Heart left ventricle (tissue), 16 donors: ENCODE measurements around the gene OR9Q1. TPM values are rescaled to one million over a fixed set of nuclear protein-coding genes. Genes with fewer than 3 reads are reported as not detected.

Experiments
- ATAC-seq, 4 donors: fragments of 200-7000 bp; cut with Tn5 transposase; one replicate each; pipeline ENCODE4 v1.9.1; 2020 to 2022; ENCODE audit warnings: moderate library complexity in 4 of 4, mild to moderate bottlenecking in 3 of 4, moderate number of reproducible peaks in 1 of 4
- DNase-seq, 5 donors: peaks; one replicate each; pipeline ENCODE4 v3.0.0-alpha.2; 2020
- H3K27ac ChIP-seq, 12 donors: fragments of 200-600 bp; sonication (generic) in 4 of 12; one replicate each; pipeline versions ENCODE4 v1.5.0 to v1.8.0; 2016 to 2022; ENCODE audit warnings: mild to moderate bottlenecking in 2 of 12
- H3K27me3 ChIP-seq, 9 donors: fragments of 200-600 bp; sonication (generic) in 2 of 9; one replicate each; pipeline versions ENCODE4 v1.5.1 to v1.8.0; 2016 to 2022; ENCODE audit warnings: mild to moderate bottlenecking in 3 of 9
- H3K36me3 ChIP-seq, 9 donors: fragments of 200-600 bp; sonication (generic) in 2 of 9; one replicate each; pipeline versions ENCODE4 v1.5.0 to v1.8.0; 2018 to 2022; ENCODE audit warnings: mild to moderate bottlenecking in 2 of 9
- H3K4me1 ChIP-seq, 12 donors: fragments of 200-600 bp; sonication (generic) in 4 of 12; one replicate each; pipeline versions ENCODE4 v1.5.0 to v1.8.0; 2016 to 2022; ENCODE audit warnings: mild to moderate bottlenecking in 3 of 12
- H3K4me3 ChIP-seq, 12 donors: fragments of 200-600 bp; sonication (generic) in 4 of 12; one replicate each; pipeline versions ENCODE4 v1.5.0 to v1.8.0; 2017 to 2022; ENCODE audit warnings: mild to moderate bottlenecking in 9 of 12, moderate library complexity in 4 of 12
- H3K9me3 ChIP-seq, 12 donors: fragments of 200-600 bp; sonication (generic) in 4 of 12; one replicate each; pipeline versions ENCODE4 v1.5.0 to v1.8.0; 2016 to 2022; ENCODE audit warnings: mild to moderate bottlenecking in 1 of 12
- POLR2A ChIP-seq, 2 donors: fragments of 450-650 bp; IDR thresholded peaks; one replicate each; pipeline ENCODE4 v1.6.1; 2017; ENCODE audit warnings: antibody characterized with exemption in 2 of 2, mild to moderate bottlenecking in 2 of 2, moderate library complexity in 2 of 2
- WGBS, 4 donors: extraction: QIAGEN DNeasy Blood & Tissue Kit in 2 of 4; methylation state at CpG; one replicate each; pipeline versions ENCODE4 v1.1.5 to v1.1.7; 2013 to 2018; 5-methylcytosine and 5-hydroxymethylcytosine counted together
- intact Hi-C, 10 donors: fragments of 100-400 bp; cut with DNase I; formaldehyde crosslinking; loops; one replicate each; pipeline versions ENCODE4 v1.11.1 to v1.14.2; 2022
- long read RNA-seq, 3 donors: library from polyadenylated mRNA; unstranded; transcript quantifications; one replicate each; pipeline ENCODE4 v2.0.0, GENCODE V29; 2020 to 2021
- polyA plus RNA-seq, 2 donors: library from polyadenylated mRNA; stranded (reverse); fragments of 200-250 nt; gene quantifications; one replicate each; pipeline ENCODE4 v1.2.3, GENCODE V29; 2013
- total RNA-seq, 9 donors: library from RNA; depleted of rRNA in 2 of 9; stranded (reverse); fragments of >200 nt in 2 of 9; fragmentation: NEBNext Ultra II Directional in 3 of 9; extraction: Animal tissue kit (Norgen Biotek cat#: 25700) in 3 of 9; gene quantifications; one replicate each; pipeline versions ENCODE4 v1.1.0 to v1.2.4, GENCODE V29; 2016 to 2023
- TF ChIP-seq, protein P1 (sequence below), 12 donors: fragments of 200-600 bp; sonication (generic) in 4 of 12; IDR thresholded peaks; one replicate each; pipeline versions ENCODE4 v1.5.0 to v1.8.0; 2018 to 2022; ENCODE audit warnings: antibody characterized with exemption in 12 of 12, mild to moderate bottlenecking in 5 of 12
- donor health status: ischemic (EF 13 %, LVEDD 7.1; RV severe dilation, severe dysfunction).
- donor health status: healthy with polysubstance abuse.
- donor health status: DM: no; HTN: yes; CAD: no.
- donor health status: DM: no; HTN: no; CAD: no.
- donor health status: ischemic (EF 25% LVEDD 6.9; RV normal size, moderate dysfunction).
- donor health status: ischemic (EF 25% LVEDD 5.7; RV mildly dilated, moderate dysfunction).
- donor health status: healthy.
- donor health status: DM: yes; HTN: yes; CAD: no.
- donor health status: ischemic (EF 35%, LVEDD 5.7; RV mildly dilated, moderate dysfunction).
- donor health status: nonischemic (EF 11% LVEDD 7.7; RV severe dilation, severe dysfunction).
- donor health status: DM: yes; HTN: yes; CAD: no.
- donor health status: PGD.
- donor health status: ischemic (EF 29% LVEDD 5.4; RV normal size, mild dysfunction).
- donor health status: nonischemic (EF 23%, LVEDD 6.1; RV moderate dilation, normal function).

The OR9Q1 gene
- total RNA-seq (not detected), polyA plus RNA-seq (not detected)
- long read RNA-seq, donor 1 = 0 reads
- long read RNA-seq, donor 2 = 0 reads
- long read RNA-seq, donor 3 = 0 reads

DNA sequence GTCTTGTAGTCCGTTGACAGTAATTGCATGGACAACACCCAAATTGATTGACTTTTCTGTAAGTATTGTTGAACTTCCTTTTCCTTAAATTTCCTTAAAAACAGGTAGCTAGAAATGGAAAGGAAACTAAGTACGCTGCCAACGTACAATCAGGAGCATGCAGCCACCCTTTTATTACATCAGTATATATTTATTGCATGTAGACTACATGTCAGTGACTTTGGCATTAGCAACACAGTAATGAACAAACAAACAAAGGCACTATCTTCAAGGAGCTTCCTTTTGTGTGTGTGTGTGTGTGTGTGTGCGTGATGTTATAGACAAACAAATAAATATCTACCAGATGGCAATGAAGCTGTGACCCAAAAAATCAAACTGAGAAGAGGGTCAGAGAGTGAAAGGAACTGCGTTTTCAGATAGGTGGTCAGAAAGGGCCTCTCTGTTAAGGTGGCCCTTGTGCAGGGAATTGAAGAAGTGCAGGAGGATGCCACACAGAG is at the start of gene OR9Q1:
OR9Q1 (plus strand) TSS at position 447 of the 497 bp plus-strand sequence. CDS start 155,564 bp downstream, outside the sequence.
- no peak for TF ChIP-seq POLR2A (IDR thresholded peaks at IDR 0.05)
- TF ChIP-seq, protein P1, sequence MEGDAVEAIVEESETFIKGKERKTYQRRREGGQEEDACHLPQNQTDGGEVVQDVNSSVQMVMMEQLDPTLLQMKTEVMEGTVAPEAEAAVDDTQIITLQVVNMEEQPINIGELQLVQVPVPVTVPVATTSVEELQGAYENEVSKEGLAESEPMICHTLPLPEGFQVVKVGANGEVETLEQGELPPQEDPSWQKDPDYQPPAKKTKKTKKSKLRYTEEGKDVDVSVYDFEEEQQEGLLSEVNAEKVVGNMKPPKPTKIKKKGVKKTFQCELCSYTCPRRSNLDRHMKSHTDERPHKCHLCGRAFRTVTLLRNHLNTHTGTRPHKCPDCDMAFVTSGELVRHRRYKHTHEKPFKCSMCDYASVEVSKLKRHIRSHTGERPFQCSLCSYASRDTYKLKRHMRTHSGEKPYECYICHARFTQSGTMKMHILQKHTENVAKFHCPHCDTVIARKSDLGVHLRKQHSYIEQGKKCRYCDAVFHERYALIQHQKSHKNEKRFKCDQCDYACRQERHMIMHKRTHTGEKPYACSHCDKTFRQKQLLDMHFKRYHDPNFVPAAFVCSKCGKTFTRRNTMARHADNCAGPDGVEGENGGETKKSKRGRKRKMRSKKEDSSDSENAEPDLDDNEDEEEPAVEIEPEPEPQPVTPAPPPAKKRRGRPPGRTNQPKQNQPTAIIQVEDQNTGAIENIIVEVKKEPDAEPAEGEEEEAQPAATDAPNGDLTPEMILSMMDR (IDR thresholded peaks at IDR 0.05) = no peak
- Histone ChIP-seq H3K4me1 (peaks cover 0 to 35% (median 21%) of the 10 kb centered on the region in 12 donors), H3K4me3 (peak within 1 kb of the TSS in 1 of 12 donors; percentile 10), H3K27ac (peak within 1 kb of the TSS; percentile 51 to 85 (median 77)), H3K27me3 (no peaks in the 10 kb centered on the region), H3K36me3 (no peaks in the 10 kb centered on the region), H3K9me3 (no peaks in the 10 kb centered on the region)
- ATAC-seq (no peak), DNase-seq (no peak)
- intact Hi-C loops = loop anchor here in 2 of 10 donors (5.0 to 10.0 kb wide), 3 partner anchors 86 to 261 kb away; no protein-coding TSS in a partner anchor
- 52 to 68% (median 53%) methylated on average over 5 of the region's 5 CpGs for WGBS, 4 donors

DNA sequence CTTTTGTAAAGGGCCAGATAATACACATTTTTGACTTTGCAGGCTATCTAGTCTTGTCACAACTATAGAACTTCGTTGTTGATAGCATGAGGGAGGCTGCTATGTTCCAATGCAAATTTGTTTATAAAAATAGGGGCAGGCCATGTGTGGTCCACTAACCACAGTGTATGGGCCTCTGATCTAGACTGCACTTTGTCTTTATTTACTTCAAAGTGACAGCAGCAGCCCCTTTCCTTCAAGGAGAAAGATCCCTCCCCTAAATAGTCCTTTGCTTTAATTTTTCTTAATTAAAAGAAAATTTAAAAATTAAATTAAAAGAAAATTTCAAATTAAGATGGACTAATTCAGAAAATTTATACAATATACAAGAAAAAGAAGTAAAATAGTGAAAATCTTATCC is 49.5 kb upstream of the OR9Q1 start:
- intact Hi-C loops = no loop called here
- no peak for DNase-seq
- Histone ChIP-seq H3K27me3 (no peaks in the 10 kb centered on the region), H3K9me3 (no peaks in the 10 kb centered on the region), H3K4me3 (no peak overlapping the region), H3K27ac (no peak overlapping the region), H3K36me3 (no peaks in the 10 kb centered on the region), H3K4me1 (no peaks in the 10 kb centered on the region)
- 52 to 68% (median 67%) methylated on average over 1 of the region's 1 CpG for whole genome bisulfite sequencing, 4 donors
- ATAC-seq = no peak
- TF ChIP-seq, protein P1 (IDR thresholded peaks at IDR 0.05) = no peak
- TF ChIP-seq POLR2A (IDR thresholded peaks at IDR 0.05) = no peak

DNA sequence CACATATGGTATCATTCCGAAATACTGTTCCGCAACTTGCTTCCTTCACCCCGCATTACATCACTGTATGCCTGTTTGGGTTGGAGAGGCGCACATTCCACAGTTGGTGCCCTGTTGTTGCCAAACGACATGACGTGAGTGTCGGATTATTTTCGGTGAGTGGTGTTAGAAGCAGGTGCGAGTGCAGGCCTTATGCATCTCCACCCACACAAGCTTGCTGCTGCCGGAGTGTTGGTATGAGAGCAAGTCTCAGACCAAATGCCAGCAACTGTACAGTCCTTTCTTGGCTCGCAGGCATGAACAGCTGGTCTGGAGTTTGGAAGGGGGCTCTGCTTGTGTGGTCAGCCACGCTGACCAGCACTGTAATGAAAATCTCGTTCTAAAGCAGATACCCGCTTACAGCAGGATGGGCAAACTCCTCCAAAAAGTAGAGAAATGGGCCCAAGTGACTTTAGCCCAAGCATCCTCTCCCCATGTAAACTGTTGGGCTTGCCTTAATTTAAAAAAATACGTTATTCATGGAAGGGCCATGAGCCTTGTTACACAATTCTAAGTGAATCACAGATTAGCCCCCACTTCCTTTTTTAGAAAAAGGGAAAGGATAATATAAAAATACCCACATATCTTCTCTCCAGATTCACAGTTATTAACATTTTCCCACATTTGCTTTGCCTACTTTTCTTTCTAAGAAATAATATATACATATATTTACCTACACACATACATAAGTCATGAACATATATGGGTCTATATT is 48.7 kb upstream of the OR9Q1 start:
- TF ChIP-seq, protein P1 (IDR thresholded peaks at IDR 0.05) = no peak
- no peak for TF ChIP-seq POLR2A (IDR thresholded peaks at IDR 0.05)
- Histone ChIP-seq H3K4me3 (no peak overlapping the region), H3K27ac (no peak overlapping the region), H3K4me1 (no peaks in the 10 kb centered on the region), H3K9me3 (no peaks in the 10 kb centered on the region), H3K36me3 (no peaks in the 10 kb centered on the region), H3K27me3 (no peaks in the 10 kb centered on the region)
- ATAC-seq = peak in 1 of 4 donors; percentile 20
- intact Hi-C loops = no loop called here
- no peak for DNase-seq
- 77 to 79% (median 79%) methylated on average over 15 of the region's 15 CpGs for WGBS, 4 donors

DNA sequence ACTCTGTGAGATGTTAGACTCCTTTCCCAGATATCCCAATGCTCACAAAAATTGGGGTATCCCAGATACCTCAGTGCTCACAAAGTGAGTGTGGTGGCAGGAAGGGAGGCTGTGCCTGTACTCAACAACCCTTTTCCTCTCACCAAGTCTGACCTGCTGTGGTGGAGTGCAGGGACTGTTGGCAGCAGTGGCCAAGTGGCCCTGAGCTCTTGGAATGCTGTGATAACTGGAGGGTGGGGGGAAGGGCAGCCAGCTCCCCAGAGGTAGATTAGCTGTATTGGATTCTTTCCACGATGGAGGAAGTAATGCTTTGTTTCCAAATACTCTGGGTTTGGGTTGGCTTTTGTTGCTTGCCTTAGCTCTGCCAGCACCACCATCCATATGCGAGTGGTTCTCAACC is 46.0 kb upstream of the OR9Q1 start:
- DNase-seq (no peak), ATAC-seq (no peak)
- WGBS, 4 donors = 7 to 28% (median 8%) methylated on average over 2 of the region's 2 CpGs
- Histone ChIP-seq H3K4me1 (no peaks in the 10 kb centered on the region), H3K9me3 (no peaks in the 10 kb centered on the region), H3K36me3 (no peaks in the 10 kb centered on the region), H3K27ac (no peak overlapping the region), H3K27me3 (no peaks in the 10 kb centered on the region), H3K4me3 (no peak overlapping the region)
- TF ChIP-seq, protein P1 (IDR thresholded peaks at IDR 0.05) = no peak
- no peak for TF ChIP-seq POLR2A (IDR thresholded peaks at IDR 0.05)
- intact Hi-C loops = no loop called here
